Large intestine (tissue), 3 donors: Measurements from ENCODE around the gene ELFN1. TPM values are rescaled to one million over a fixed set of nuclear protein-coding genes. Genes with fewer than 3 reads are reported as not detected.

Source experiments
- DNase-seq, 2 donors: peaks; one replicate each; pipeline versions ENCODE4 v3.0.0 to v3.0.0-alpha.2; 2013
- H3K27ac ChIP-seq: one replicate; pipeline ENCODE4 v1.5.1; 2013; ENCODE audit warnings: low read length
- H3K27me3 ChIP-seq: 2 replicates; pipeline ENCODE4 v1.6.1; 2013; ENCODE audit warnings: low read length; ENCODE audit not compliant: control insufficient read depth, insufficient read depth
- H3K36me3 ChIP-seq: 2 replicates; pipeline ENCODE4 v1.6.1; 2013; ENCODE audit warnings: low read length; ENCODE audit not compliant: control insufficient read depth, insufficient read depth
- H3K4me1 ChIP-seq: one replicate; pipeline ENCODE4 v1.6.1; 2013; ENCODE audit warnings: low read length; ENCODE audit not compliant: control insufficient read depth, insufficient read depth
- H3K4me3 ChIP-seq: one replicate; pipeline ENCODE4 v1.5.1; 2013; ENCODE audit warnings: low read length
- H3K9me3 ChIP-seq: one replicate; pipeline ENCODE4 v1.6.1; 2013; ENCODE audit warnings: mild to moderate bottlenecking, low read depth, low read length, moderate library complexity; ENCODE audit not compliant: control insufficient read depth
- WGBS: methylation state at CpG from one replicate; pipeline ENCODE4 v1.1.5; 2013; ENCODE audit warnings: low lambda C conversion rate; ENCODE audit not compliant: insufficient coverage; 5-methylcytosine and 5-hydroxymethylcytosine counted together
- polyA plus RNA-seq: library from polyadenylated mRNA; unstranded; fragments of 120-200 nt; gene quantifications from one replicate; pipeline ENCODE4 v1.2.1, GENCODE V29; 2013

The ELFN1 gene
- polyA plus RNA-seq, 1 donor: 2.3 TPM

DNA sequence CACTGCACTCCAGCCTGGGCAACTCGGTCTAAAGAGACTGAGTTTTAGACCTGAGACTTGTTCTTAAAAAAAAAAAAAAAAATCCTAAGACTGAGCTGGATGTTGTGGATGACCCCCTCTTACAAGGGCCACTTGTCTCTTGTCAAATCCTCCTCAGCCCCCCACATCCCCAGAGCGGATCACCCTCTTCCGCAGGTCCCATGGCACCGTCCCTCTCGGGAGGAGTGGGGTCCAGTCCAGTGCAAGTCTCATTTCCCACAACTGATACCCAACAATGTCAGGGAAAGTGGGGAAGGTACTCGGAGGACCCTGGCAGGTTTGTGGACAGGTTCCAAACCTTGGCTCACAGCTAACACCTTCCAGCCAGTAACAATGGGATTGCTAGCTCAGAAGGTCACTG lies 100.3 kb downstream of the ELFN1 start:
- Histone ChIP-seq H3K36me3 (no peaks in the 10 kb centered on the region), H3K4me1 (no peaks in the 10 kb centered on the region), H3K4me3 (no peak overlapping the region), H3K27ac (no peak overlapping the region), H3K9me3 (no peaks in the 10 kb centered on the region), H3K27me3 (no peaks in the 10 kb centered on the region)
- WGBS: no CpG with 5 or more reads among the region's 6 CpGs
- DNase-seq: no peak

DNA sequence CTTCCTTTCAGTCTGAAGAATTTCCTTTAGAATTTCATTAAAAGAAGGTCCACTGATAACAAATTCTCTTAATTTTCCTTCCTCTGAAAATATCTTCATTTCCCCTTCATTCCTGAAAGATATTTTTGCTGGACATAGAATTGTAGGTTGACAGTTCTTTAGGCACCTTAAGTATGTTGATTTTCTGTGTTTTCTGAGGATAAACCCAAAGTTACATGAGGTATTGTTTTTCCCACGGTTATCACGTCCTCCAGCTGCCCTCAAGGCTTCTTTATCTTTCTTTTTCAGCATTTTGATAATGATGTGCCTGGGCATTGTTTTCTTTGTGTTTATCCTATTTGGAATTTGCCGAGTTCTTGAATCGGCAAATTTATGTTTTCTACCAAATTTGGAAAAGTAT lies 105.3 kb downstream of the ELFN1 start:
- no peak for DNase-seq
- H3K36me3 ChIP-seq: no peaks in the 10 kb centered on the region
- no peak overlapping the region for H3K4me3 ChIP-seq
- no peaks in the 10 kb centered on the region for H3K9me3 ChIP-seq
- no peaks in the 10 kb centered on the region for H3K4me1 ChIP-seq
- no peaks in the 10 kb centered on the region for H3K27me3 ChIP-seq
- H3K27ac ChIP-seq: no peak overlapping the region
- 78% methylated on average over 4 of the region's 4 CpGs for WGBS

DNA sequence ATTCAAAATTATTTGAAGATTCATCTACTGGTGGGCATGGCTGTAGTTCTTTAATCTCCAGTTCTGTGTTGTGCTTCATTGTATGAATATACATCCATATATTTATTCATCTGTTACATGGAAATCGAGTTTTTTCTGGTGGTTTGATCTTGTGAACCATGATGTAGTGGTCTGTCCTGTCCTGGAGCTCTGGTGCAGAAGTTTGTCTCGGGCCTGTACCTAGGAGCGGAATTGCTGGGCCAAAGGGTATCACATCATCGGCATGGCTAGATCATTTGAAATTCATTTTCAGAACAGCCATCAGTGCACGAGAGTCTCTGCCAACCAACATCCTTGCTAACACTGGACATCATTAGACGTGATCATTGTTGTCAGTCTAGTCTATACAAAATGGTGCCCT lies 107.0 kb downstream of the ELFN1 start:
- no peak overlapping the region for H3K27ac ChIP-seq
- no peaks in the 10 kb centered on the region for H3K36me3 ChIP-seq
- H3K4me1 ChIP-seq: no peaks in the 10 kb centered on the region
- no peaks in the 10 kb centered on the region for H3K27me3 ChIP-seq
- no CpG with 5 or more reads among the region's 6 CpGs for WGBS
- no peaks in the 10 kb centered on the region for H3K9me3 ChIP-seq
- DNase-seq: no peak
- no peak overlapping the region for H3K4me3 ChIP-seq

DNA sequence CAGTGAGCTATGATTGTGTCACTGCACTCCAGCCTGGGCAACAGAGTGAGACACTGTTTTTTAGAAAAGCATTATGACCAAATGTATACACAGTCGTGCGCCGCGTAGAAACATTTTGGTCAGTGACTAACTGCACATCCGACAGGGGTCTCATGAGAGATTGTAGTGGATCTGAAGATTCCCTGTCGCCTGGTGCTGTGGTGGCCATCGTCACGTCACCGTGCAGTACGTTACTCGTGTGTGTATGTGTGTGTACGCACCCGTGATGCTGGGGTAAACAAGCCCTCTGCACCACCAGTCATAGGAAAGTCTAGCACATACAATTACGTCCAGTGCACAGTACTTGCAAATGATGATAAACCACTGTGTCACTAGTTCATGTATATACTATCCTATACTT lies 109.4 kb downstream of the ELFN1 start:
- no peak for DNase-seq
- Histone ChIP-seq H3K4me1 (no peaks in the 10 kb centered on the region), H3K4me3 (no peak overlapping the region), H3K27me3 (no peaks in the 10 kb centered on the region), H3K9me3 (no peaks in the 10 kb centered on the region), H3K36me3 (no peaks in the 10 kb centered on the region), H3K27ac (no peak overlapping the region)
- no CpG with 5 or more reads among the region's 14 CpGs for WGBS

DNA sequence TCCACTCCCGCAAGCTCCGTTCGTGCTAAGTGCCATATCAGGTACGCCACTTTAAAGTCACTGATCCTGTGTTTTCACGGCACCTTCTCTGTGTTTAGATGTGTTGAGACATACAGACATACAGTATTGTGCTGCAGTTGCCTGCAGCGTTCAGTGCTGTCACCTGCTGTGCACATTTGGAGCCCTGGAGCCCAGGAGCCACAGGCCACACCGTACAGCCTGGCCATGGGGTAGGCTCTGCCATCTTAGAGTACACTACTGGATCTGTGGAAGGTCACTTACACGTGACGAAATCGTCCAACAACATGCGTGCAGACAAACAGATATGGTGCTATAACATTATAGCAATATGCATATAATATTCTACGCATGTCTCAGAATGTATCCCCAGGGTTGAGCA lies 111.3 kb downstream of the ELFN1 start:
- H3K27ac ChIP-seq: no peak overlapping the region
- no CpG with 5 or more reads among the region's 12 CpGs for WGBS
- H3K36me3 ChIP-seq: no peaks in the 10 kb centered on the region
- H3K27me3 ChIP-seq: no peaks in the 10 kb centered on the region
- no peaks in the 10 kb centered on the region for H3K9me3 ChIP-seq
- no peak overlapping the region for H3K4me3 ChIP-seq
- DNase-seq: no peak
- no peaks in the 10 kb centered on the region for H3K4me1 ChIP-seq

DNA sequence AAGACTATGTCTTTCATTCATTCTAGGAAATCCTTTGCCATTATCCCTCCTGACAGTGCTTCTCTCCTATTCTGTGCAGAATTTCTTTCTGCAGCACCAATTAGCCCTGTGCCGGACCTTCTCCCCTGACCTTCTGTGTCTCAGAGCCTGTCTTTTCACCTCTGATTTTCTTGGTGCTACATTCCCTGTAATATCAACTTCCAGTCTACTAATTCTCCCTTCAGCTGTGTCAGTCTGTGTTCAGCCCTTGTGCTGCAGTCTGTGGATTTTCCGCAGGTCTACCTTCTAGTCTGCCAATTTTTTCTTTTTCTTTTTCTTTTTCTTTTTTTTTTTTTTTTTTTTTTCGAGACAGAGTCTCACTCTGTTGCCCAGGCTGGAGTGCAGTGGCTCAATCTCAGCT lies 115.8 kb downstream of the ELFN1 start:
- Histone ChIP-seq H3K27me3 (no peaks in the 10 kb centered on the region), H3K4me3 (no peak overlapping the region), H3K27ac (no peak overlapping the region), H3K4me1 (no peaks in the 10 kb centered on the region), H3K36me3 (no peaks in the 10 kb centered on the region), H3K9me3 (no peaks in the 10 kb centered on the region)
- DNase-seq: no peak
- WGBS: 100% methylated on average over 1 of the region's 3 CpGs

DNA sequence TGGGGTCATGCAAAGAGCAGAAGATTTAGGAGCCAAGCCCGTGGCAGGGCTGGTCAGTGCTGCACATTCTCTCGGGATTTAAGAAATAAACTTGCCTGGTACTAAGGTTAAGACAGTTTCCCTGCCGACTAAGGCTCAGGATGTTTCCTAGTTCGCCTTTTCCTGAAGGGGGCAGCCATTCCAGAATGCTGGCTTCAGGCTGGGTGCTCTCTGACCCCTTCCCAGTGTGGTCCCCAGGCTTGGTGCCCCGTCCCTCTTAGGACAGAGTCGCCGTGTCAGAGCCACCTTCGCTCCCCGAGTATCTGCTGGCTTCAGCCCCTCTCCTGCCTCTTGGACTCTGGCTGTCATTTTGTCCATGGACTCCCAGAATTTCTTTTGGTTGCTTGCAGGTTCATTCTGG lies 117.2 kb downstream of the ELFN1 start:
- H3K36me3 ChIP-seq: no peaks in the 10 kb centered on the region
- no peaks in the 10 kb centered on the region for H3K27me3 ChIP-seq
- no peaks in the 10 kb centered on the region for H3K4me1 ChIP-seq
- H3K27ac ChIP-seq: no peak overlapping the region
- WGBS: 100% methylated on average over 2 of the region's 9 CpGs
- no peaks in the 10 kb centered on the region for H3K9me3 ChIP-seq
- H3K4me3 ChIP-seq: no peak overlapping the region
- no peak for DNase-seq

DNA sequence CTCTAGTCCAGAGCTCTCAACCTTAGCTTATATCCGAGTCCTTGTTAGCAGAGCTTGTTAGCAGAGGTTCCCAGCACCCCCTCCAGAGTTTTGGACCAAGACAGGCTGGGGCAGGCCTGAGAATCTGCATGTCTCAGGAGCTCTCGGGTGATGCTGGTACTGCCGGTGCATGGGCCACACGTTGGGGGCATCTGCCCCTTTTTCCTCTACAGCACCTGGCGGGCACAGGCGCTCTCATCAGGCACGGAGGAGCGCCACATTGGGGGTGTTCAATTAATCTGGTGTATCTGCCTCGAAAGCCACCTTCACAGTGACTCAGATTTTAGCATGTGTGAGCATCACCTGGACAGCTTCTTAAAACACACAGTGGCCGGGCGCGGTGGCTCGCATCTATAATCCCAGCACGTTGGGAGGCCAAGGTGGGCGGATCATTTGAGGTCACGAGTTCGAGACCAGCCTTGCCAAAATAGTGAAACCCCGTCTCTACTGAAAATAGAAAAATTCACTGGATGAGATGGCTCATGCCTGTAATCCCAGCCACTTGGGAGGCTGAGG lies 117.7 kb downstream of the ELFN1 start:
- H3K4me1 ChIP-seq: no peaks in the 10 kb centered on the region
- no peak overlapping the region for H3K4me3 ChIP-seq
- no peaks in the 10 kb centered on the region for H3K27me3 ChIP-seq
- H3K9me3 ChIP-seq: no peaks in the 10 kb centered on the region
- no peaks in the 10 kb centered on the region for H3K36me3 ChIP-seq
- whole genome bisulfite sequencing: no CpG with 5 or more reads among the region's 18 CpGs
- H3K27ac ChIP-seq: no peak overlapping the region
- DNase-seq: no peak

DNA sequence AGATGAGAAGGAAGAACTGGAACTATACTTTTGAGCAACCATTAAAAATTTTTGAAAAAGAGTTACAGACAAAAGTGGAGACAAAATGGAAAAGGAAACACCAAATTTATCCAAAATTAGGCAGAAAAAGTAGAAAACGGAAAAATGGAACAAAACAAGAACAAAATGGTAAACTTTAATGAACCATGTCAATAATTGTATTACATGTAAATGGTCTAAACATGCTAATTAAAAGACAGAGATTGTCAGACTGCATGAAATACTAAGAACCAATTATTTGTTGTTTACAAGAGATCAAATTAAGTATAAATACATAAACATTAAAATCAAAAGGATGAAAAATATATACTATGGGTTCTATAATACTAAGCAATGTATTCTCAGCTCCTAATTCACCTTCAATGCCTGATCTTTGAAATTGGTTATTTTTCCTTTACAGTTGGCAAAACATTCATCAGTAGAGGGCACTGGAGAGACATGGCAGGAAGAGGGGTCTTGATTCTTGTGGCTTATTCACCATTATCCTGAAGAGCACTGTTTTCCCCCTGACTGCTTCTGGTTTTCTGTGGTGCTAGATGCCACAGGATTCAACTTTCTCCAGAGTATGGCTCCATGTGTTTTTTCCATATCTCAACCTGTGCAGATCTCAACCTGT lies 124.9 kb downstream of the ELFN1 start:
- WGBS: 0% methylated on average over 1 of the region's 1 CpG
- DNase-seq: no peak
- H3K27me3 ChIP-seq: no peaks in the 10 kb centered on the region
- H3K36me3 ChIP-seq: no peaks in the 10 kb centered on the region
- H3K4me3 ChIP-seq: no peak overlapping the region
- peaks cover 6% of the 10 kb centered on the region for H3K9me3 ChIP-seq
- H3K4me1 ChIP-seq: no peaks in the 10 kb centered on the region
- no peak overlapping the region for H3K27ac ChIP-seq
